Osteoblast (primary cell): ENCODE measurements around the gene PGAM2. TPM values are rescaled to one million over a fixed set of nuclear protein-coding genes. Genes with fewer than 3 reads are reported as not detected.
A peak's percentile ranks its signal among the peaks of the same experiment; 100 is the strongest.

ENCODE experiments used
- DNase-seq: peaks from one replicate; pipeline ENCODE4 v3.0.0; 2011; ENCODE audit warnings: low spot score, mixed read lengths; ENCODE audit not compliant: insufficient read length; ENCODE audit errors: missing footprints
- H2AFZ ChIP-seq: 2 replicates; pipeline ENCODE4 v1.6.0; 2011; ENCODE audit warnings: mild to moderate bottlenecking, low read length
- H3K27ac ChIP-seq: 2 replicates; pipeline ENCODE4 v1.5.1; 2011; ENCODE audit warnings: mild to moderate bottlenecking, low read depth, low read length, moderate library complexity
- H3K27me3 ChIP-seq: 2 replicates; pipeline ENCODE4 v1.6.0; 2012; ENCODE audit warnings: mild to moderate bottlenecking, control low read depth, inconsistent platforms, low read length, moderate library complexity; ENCODE audit not compliant: insufficient read depth
- H3K36me3 ChIP-seq: 2 replicates; pipeline ENCODE4 v1.5.1; 2011; ENCODE audit warnings: mild to moderate bottlenecking, low read length, control low read depth, moderate library complexity; ENCODE audit not compliant: insufficient read depth
- H3K4me1 ChIP-seq: 2 replicates; pipeline ENCODE4 v1.5.1; 2011; ENCODE audit warnings: mild to moderate bottlenecking, low read length, control low read depth, moderate library complexity; ENCODE audit not compliant: insufficient read depth
- H3K4me2 ChIP-seq: 2 replicates; pipeline ENCODE4 v1.6.0; 2011; ENCODE audit warnings: mild to moderate bottlenecking, low read length; ENCODE audit not compliant: insufficient read depth
- H3K4me3 ChIP-seq: fragments of 200-600 bp; sonication (generic); 3 replicates; pipeline ENCODE4 v1.5.1; 2012; ENCODE audit warnings: mild to moderate bottlenecking, low read length, inconsistent platforms; ENCODE audit not compliant: insufficient read depth
- H3K79me2 ChIP-seq: 2 replicates; pipeline ENCODE4 v1.6.0; 2012; ENCODE audit warnings: mild to moderate bottlenecking, low read length, control low read depth, inconsistent platforms; ENCODE audit not compliant: insufficient read depth
- H3K9me3 ChIP-seq: 2 replicates; pipeline ENCODE4 v1.5.1; 2011; ENCODE audit warnings: low read depth, low read length, control low read depth
- H4K20me1 ChIP-seq: 2 replicates; pipeline ENCODE4 v1.6.0; 2012; ENCODE audit warnings: mild to moderate bottlenecking, low read length, control low read depth; ENCODE audit not compliant: insufficient read depth
- CTCF ChIP-seq: IDR thresholded peaks from 2 replicates; pipeline ENCODE4 v1.5.1; 2011; ENCODE audit warnings: mild to moderate bottlenecking, low read depth, low read length, moderate library complexity; ENCODE audit errors: extremely low read depth
- total RNA-seq: library from RNA; depleted of rRNA; stranded (reverse); fragments of >200 nt; gene quantifications from 2 replicates; pipeline ENCODE4 v1.2.3, GENCODE V29; 2012

PGAM2 gene
- total RNA-seq, 1 donor, result 0.36 TPM

DNA sequence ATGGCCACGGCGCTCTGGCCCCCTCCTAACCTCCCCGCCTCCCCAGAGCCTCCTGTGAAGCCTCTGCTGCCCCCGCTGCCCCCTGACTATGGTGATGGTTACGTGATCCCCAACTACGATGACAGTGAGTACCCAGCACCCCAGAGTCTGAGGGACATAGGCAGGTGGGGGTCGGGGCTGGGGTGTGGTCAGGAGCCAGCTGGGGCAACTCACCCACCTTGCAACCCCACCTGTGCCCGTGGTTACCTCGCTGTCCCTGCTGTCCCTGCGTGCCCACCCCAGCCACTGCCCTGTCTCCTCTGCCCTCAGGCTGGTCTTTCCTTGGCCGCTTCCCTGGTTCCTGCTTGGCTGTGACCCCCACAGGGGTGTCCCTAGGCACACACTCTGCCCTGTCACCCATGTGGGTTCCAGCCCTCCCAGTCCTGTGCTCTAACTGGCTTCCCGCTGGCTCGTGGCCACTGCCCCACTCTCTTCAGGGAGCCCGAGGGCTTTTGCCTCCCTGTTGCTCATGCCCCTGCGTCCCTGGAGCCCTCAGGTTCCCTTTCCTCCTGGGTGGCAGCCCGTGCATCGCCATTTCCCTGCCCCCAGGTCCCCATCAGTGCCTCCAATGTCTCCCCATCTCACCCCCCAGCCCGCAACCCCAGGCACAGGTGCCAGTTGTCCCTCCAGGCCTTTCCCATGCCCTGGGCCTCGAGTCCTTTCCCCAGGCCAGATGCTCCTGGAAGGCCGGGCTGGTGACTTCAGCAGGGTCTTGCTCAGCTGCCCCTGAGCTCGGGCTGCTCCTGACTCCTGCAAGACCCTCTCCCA, 42.8 kb upstream of the PGAM2 start:
- Histone ChIP-seq H3K36me3 (peaks cover 67% of the 10 kb centered on the region), H3K79me2 (peaks cover 57% of the 10 kb centered on the region)

DNA sequence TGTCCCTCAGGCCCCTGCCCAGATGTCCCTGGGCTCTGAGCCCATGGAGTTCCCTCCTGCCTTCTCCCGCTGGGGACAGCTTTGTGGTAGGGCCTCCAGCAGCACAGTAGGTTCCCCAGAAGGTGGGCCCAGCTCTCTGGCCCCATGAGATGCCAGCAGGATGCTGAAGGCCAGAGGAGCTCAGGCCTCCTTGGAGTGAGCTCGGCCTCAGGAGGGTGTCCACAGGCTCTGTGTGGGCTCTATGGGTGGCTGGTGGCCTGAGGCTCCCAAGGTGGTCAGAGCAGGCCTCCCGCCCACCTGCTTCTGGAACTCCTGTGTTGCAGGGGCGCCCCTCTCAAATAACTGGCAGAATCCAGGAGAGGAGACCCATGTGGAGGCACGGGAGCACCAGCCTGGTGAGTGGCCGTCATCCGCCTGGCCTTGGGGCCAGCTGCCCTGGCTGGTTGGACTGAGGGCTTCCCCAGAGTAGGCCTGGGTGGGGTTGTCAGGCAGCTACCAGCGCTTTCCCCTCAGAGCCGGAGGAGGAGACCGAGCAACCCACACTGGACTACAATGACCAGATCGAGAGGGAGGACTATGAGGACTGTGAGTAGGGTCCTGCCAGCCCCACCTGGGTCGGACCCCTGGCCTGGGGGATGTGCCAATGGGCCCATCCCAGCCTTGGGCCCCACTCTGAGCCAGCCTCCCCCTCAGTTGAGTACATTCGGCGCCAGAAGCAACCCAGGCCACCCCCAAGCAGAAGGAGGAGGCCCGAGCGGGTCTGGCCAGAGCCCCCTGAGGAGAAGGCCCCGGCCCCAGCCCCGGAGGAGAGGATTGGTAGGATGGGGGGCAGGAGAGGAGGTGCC, 42.0 kb upstream of the PGAM2 start:
- TF ChIP-seq CTCF, result no peak
- H3K4me1 ChIP-seq, result peaks cover 31% of the 10 kb centered on the region
- H3K79me2 ChIP-seq, result peaks cover 57% of the 10 kb centered on the region
- DNase-seq, result peak; percentile 77
- no peaks in the 10 kb centered on the region for H3K27me3 ChIP-seq
- H3K36me3 ChIP-seq, result peaks cover 59% of the 10 kb centered on the region
- H2AFZ ChIP-seq, result no peak overlapping the region
- H4K20me1 ChIP-seq, result peaks cover 51% of the 10 kb centered on the region
- peak overlapping the region; percentile 96 for H3K27ac ChIP-seq
- H3K4me3 ChIP-seq, result no peak overlapping the region
- H3K4me2 ChIP-seq, result peak overlapping the region; percentile 100
- H3K9me3 ChIP-seq, result no peaks in the 10 kb centered on the region

More for the DNA sequence above, 42.8 kb upstream of the PGAM2 start:
- Histone ChIP-seq H3K27ac (peak overlapping the region; percentile 28), H3K9me3 (no peaks in the 10 kb centered on the region), H3K4me2 (no peak overlapping the region), H3K27me3 (no peaks in the 10 kb centered on the region), H4K20me1 (peaks cover 51% of the 10 kb centered on the region), H3K4me3 (no peak overlapping the region), H2AFZ (no peak overlapping the region), H3K4me1 (peaks cover 23% of the 10 kb centered on the region)
- TF ChIP-seq CTCF, result no peak
- DNase-seq, result peak; percentile 84

DNA sequence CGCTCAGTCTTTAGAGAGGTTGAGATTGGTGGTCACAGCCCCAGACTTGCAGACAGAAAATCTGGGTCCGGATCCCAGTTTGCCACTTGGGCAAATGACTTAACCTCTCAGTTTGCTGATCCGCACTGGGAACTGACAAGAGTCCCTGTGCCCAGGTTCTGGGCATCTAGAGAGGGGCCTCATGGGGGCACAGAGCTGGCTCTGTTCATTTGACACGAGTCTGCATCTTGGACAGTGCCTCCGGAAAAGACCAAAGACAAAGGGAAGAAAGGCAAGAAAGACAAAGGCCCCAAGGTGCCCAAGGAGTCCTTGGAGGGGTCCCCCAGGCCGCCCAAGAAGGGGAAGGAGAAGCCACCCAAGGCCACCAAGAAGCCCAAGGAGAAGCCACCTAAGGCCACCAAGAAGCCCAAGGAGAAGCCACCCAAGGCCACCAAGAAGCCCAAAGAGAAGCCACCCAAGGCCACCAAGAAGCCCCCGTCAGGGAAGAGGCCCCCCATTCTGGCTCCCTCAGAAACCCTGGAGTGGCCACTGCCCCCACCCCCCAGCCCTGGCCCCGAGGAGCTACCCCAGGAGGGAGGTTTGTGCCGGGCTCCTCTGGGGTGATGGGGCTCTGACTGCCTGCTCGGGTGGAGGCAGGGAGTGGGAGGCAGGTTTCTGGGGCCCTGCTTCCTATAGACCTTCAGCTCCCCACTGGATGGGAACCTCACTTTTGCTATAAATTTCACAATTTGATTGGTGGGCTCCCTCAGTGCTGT, 41.1 kb upstream of the PGAM2 start:
- H4K20me1 ChIP-seq, result peaks cover 43% of the 10 kb centered on the region
- H3K27me3 ChIP-seq, result no peaks in the 10 kb centered on the region
- no peak for TF ChIP-seq CTCF
- peak overlapping the region; percentile 96 for H3K27ac ChIP-seq
- H3K4me2 ChIP-seq, result peak overlapping the region; percentile 100
- H3K4me3 ChIP-seq, result peak overlapping the region; percentile 93
- peak; percentile 84 for DNase-seq
- no peak overlapping the region for H2AFZ ChIP-seq
- no peaks in the 10 kb centered on the region for H3K9me3 ChIP-seq
- peaks cover 38% of the 10 kb centered on the region for H3K4me1 ChIP-seq
- peaks cover 57% of the 10 kb centered on the region for H3K79me2 ChIP-seq
- H3K36me3 ChIP-seq, result peaks cover 50% of the 10 kb centered on the region
